ENCODE measurements around the gene TET3. TPM values are rescaled to one million over a fixed set of nuclear protein-coding genes. Genes with fewer than 3 reads are reported as not detected.

The TET3 gene
- total and polyA plus RNA-seq, 9 of the 15 experiments (the other 6 are each of a cell fraction or from before 2014, with no cell fraction given), result 0.35 to 16.3 (median 5.5) TPM

- TF ChIP-seq, protein P1, sequence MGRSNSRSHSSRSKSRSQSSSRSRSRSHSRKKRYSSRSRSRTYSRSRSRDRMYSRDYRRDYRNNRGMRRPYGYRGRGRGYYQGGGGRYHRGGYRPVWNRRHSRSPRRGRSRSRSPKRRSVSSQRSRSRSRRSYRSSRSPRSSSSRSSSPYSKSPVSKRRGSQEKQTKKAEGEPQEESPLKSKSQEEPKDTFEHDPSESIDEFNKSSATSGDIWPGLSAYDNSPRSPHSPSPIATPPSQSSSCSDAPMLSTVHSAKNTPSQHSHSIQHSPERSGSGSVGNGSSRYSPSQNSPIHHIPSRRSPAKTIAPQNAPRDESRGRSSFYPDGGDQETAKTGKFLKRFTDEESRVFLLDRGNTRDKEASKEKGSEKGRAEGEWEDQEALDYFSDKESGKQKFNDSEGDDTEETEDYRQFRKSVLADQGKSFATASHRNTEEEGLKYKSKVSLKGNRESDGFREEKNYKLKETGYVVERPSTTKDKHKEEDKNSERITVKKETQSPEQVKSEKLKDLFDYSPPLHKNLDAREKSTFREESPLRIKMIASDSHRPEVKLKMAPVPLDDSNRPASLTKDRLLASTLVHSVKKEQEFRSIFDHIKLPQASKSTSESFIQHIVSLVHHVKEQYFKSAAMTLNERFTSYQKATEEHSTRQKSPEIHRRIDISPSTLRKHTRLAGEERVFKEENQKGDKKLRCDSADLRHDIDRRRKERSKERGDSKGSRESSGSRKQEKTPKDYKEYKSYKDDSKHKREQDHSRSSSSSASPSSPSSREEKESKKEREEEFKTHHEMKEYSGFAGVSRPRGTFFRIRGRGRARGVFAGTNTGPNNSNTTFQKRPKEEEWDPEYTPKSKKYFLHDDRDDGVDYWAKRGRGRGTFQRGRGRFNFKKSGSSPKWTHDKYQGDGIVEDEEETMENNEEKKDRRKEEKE (IDR thresholded peaks at IDR 0.05; ENCODE audit: borderline replicate concordance in 1 of 2, control insufficient read depth in 1 of 2, low read depth in 2 of 2, low read length in 1 of 2), result no peak
- no peak for TF ChIP-seq PTRF (tag; IDR thresholded peaks at IDR 0.05)
- TF ChIP-seq BRCA1 (IDR thresholded peaks at IDR 0.05), result no peak
- no peak for TF ChIP-seq BRCA1 (CRISPR knock-in tag; IDR thresholded peaks at IDR 0.05)
- TF ChIP-seq, protein P2, sequence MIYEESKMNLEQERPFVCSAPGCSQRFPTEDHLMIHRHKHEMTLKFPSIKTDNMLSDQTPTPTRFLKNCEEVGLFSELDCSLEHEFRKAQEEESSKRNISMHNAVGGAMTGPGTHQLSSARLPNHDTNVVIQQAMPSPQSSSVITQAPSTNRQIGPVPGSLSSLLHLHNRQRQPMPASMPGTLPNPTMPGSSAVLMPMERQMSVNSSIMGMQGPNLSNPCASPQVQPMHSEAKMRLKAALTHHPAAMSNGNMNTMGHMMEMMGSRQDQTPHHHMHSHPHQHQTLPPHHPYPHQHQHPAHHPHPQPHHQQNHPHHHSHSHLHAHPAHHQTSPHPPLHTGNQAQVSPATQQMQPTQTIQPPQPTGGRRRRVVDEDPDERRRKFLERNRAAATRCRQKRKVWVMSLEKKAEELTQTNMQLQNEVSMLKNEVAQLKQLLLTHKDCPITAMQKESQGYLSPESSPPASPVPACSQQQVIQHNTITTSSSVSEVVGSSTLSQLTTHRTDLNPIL (CRISPR knock-in tag; IDR thresholded peaks at IDR 0.05), result no peak
- TF ChIP-seq CREBBP (IDR thresholded peaks at IDR 0.05; ENCODE audit: low read depth, low read length), result no peak
- no peak for TF ChIP-seq DACH1 (IDR thresholded peaks at IDR 0.05; ENCODE audit: partially characterized antibody)
- no peak for TF ChIP-seq DMBX1 (CRISPR knock-in tag; IDR thresholded peaks at IDR 0.05; ENCODE audit: borderline replicate concordance)
- TF ChIP-seq MEF2D (tag; conservative IDR thresholded peaks at IDR 0.05; ENCODE audit: low read depth), result no peak
- no peak for TF ChIP-seq RNF2 (IDR thresholded peaks at IDR 0.05)
- no peak for TF ChIP-seq XRCC3 (IDR thresholded peaks at IDR 0.05)
- TF ChIP-seq, protein P3, sequence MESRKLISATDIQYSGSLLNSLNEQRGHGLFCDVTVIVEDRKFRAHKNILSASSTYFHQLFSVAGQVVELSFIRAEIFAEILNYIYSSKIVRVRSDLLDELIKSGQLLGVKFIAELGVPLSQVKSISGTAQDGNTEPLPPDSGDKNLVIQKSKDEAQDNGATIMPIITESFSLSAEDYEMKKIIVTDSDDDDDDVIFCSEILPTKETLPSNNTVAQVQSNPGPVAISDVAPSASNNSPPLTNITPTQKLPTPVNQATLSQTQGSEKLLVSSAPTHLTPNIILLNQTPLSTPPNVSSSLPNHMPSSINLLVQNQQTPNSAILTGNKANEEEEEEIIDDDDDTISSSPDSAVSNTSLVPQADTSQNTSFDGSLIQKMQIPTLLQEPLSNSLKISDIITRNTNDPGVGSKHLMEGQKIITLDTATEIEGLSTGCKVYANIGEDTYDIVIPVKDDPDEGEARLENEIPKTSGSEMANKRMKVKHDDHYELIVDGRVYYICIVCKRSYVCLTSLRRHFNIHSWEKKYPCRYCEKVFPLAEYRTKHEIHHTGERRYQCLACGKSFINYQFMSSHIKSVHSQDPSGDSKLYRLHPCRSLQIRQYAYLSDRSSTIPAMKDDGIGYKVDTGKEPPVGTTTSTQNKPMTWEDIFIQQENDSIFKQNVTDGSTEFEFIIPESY (CRISPR knock-in tag; IDR thresholded peaks at IDR 0.05), result no peak
- no peak for TF ChIP-seq SMARCB1 (IDR thresholded peaks at IDR 0.05; ENCODE audit: insufficient read length, low read depth)
These were observed 7.9 kb upstream of the TET3 start (continued) for GRCh38 chr2:73976803-73977202.

Measured in K562 (cell line).